Small intestine (tissue), 7 donors: ENCODE data around the gene AMOT. TPM values are rescaled to one million over a fixed set of nuclear protein-coding genes. Genes with fewer than 3 reads are reported as not detected.

Experiments used
- DNase-seq, 2 donors: peaks; one replicate each; pipeline versions ENCODE4 v3.0.0 to v3.0.0-alpha.2; 2013
- FAIRE-seq: peaks from 2 replicates; lab custom pipeline; 2012; peaks lifted over from hg19 to GRCh38; lab: Jason Lieb, UNC
- H3K27ac ChIP-seq, 3 donors: one replicate each; pipeline ENCODE4 v1.5.1; 2013; ENCODE audit warnings: low read length in 2 of 3, mild to moderate bottlenecking in 2 of 3, control low read depth in 1 of 3, inconsistent platforms in 1 of 3, low read depth in 1 of 3, moderate library complexity in 1 of 3
- H3K27me3 ChIP-seq, 3 donors: one replicate each; pipeline ENCODE4 v1.6.1; 2013; ENCODE audit warnings: low read length in 3 of 3, inconsistent platforms in 1 of 3; ENCODE audit not compliant: control insufficient read depth in 3 of 3, insufficient read depth in 3 of 3
- H3K36me3 ChIP-seq, 3 donors: one replicate each; pipeline ENCODE4 v1.6.1; 2013; ENCODE audit warnings: low read length in 3 of 3, inconsistent platforms in 1 of 3, low read depth in 1 of 3, mild to moderate bottlenecking in 1 of 3, moderate library complexity in 1 of 3; ENCODE audit not compliant: control insufficient read depth in 3 of 3, insufficient read depth in 2 of 3
- H3K4me1 ChIP-seq, 3 donors: one replicate each; pipeline ENCODE4 v1.6.1; 2013; ENCODE audit warnings: low read length in 2 of 3, inconsistent platforms in 1 of 3, low read depth in 1 of 3, mild to moderate bottlenecking in 1 of 3, moderate library complexity in 1 of 3; ENCODE audit not compliant: control insufficient read depth in 3 of 3, insufficient read depth in 2 of 3
- H3K4me3 ChIP-seq, 3 donors: one replicate each; pipeline ENCODE4 v1.5.1; 2013; ENCODE audit warnings: low read length in 3 of 3, control low read depth in 1 of 3, inconsistent platforms in 1 of 3, low read depth in 1 of 3, mild to moderate bottlenecking in 1 of 3, moderate library complexity in 1 of 3
- H3K9me3 ChIP-seq, 2 donors: one replicate each; pipeline ENCODE4 v1.6.1; 2013; ENCODE audit warnings: low read depth in 1 of 2, low read length in 1 of 2; ENCODE audit not compliant: control insufficient read depth in 2 of 2, insufficient read depth in 1 of 2
- WGBS, 3 donors: extraction: QIAGEN DNeasy Blood & Tissue Kit; methylation state at CpG; one replicate each; pipeline ENCODE4 v1.1.7; 2013; 5-methylcytosine and 5-hydroxymethylcytosine counted together
- polyA plus RNA-seq, 4 donors: library from polyadenylated mRNA; stranded (reverse) in 3 of 4; unstranded in 1 of 4; fragments of 200-250 nt in 3 of 4; fragments of 120-200 nt in 1 of 4; gene quantifications; one replicate each; pipeline versions ENCODE4 v1.2.1 to v1.2.3, GENCODE V29; 2013
- donor health status: healthy with polysubstance abuse.
- donor health status: control.
- donor health status: control.
- donor health status: Bipolar disorder and iron deficiency.
- donor health status: healthy.

AMOT gene
- polyA plus RNA-seq, 4 donors = 2.4 to 33.7 (median 4.6) TPM

DNA sequence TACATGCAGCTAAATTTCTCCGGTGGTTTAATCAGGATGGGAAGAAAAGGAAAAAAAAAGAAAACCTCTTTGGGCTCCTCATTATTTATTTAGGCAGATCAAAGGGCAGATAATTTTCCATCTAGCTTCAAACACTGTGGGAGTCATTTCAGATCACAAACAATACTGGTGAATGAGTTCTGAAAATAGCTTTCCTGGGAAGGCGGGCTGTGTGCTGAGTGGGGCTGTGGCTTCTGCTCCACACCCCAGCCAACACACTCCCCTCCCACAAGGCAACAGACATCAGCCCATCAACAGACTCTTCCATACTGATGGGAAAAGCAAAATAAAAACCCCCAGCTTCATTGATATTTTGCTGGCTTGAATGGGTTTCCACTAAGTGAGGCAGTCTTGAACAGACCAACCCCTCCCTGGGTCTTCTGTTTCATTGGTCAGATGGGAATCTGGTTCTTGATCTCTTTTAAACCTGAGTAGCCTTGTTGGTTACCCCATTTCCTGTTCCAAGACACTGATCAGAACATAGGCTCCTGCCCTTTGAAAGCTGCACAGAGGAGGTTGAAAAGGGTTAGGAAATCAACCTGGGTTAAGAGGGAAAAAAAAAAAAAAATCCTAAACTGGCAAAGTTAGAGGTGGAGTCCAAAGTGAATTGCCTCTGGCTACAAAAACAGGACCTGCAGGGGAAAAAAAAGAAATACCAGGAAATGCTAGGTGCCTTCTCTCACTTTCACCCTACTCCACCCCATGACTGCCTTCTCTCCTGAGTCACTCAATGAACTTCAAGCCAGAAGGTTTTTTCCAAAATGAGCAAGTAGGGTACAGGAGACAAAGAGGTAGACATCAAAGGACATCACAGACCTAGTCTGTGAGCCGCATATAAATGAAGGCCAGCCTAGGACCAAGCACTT is 20.0 kb downstream of the AMOT start:
- H3K27ac ChIP-seq = no peak overlapping the region
- no peak overlapping the region for H3K4me3 ChIP-seq
- H3K9me3 ChIP-seq = no peaks in the 10 kb centered on the region
- WGBS, 3 donors = 63 to 66% (median 64%) methylated on average over 3 of the region's 3 CpGs
- DNase-seq (no peak), FAIRE-seq (no peak)
- H3K27me3 ChIP-seq = no peaks in the 10 kb centered on the region
- H3K36me3 ChIP-seq = peaks cover 0 to 23% (median 0%) of the 10 kb centered on the region in 3 donors
- no peaks in the 10 kb centered on the region for H3K4me1 ChIP-seq

GRCh38 chrX:112819813-112820212 is 20.8 kb downstream of the AMOT start:
- no peak for FAIRE-seq
- Histone ChIP-seq H3K4me1 (no peaks in the 10 kb centered on the region), H3K36me3 (peaks cover 0 to 24% (median 0%) of the 10 kb centered on the region in 3 donors), H3K27me3 (no peaks in the 10 kb centered on the region), H3K9me3 (no peaks in the 10 kb centered on the region), H3K4me3 (no peak overlapping the region), H3K27ac (no peak overlapping the region)
- 42 to 63% (median 63%) methylated on average over 1 of the region's 1 CpG for WGBS, 3 donors
- no peak for DNase-seq

- DNase-seq (peak; percentile 25 to 46), FAIRE-seq (no peak)
- 15 to 35% (median 33%) methylated on average over 2 of the region's 2 CpGs for WGBS, 3 donors
- Histone ChIP-seq H3K27ac (peak overlapping the region in 1 of 3 donors; percentile 21), H3K36me3 (peaks cover 0 to 28% (median 2%) of the 10 kb centered on the region in 3 donors), H3K4me1 (no peaks in the 10 kb centered on the region), H3K9me3 (no peaks in the 10 kb centered on the region), H3K4me3 (no peak overlapping the region), H3K27me3 (no peaks in the 10 kb centered on the region)
These were observed 21.5 kb downstream of the AMOT start for GRCh38 chrX:112819008-112819640.

GRCh38 chrX:112818114-112819007 is 22.3 kb downstream of the AMOT start:
- Histone ChIP-seq H3K4me1 (no peaks in the 10 kb centered on the region), H3K9me3 (no peaks in the 10 kb centered on the region), H3K36me3 (peaks cover 0 to 28% (median 2%) of the 10 kb centered on the region in 3 donors), H3K4me3 (no peak overlapping the region), H3K27ac (peak overlapping the region in 1 of 3 donors; percentile 21), H3K27me3 (no peaks in the 10 kb centered on the region)
- WGBS, 3 donors = 50 to 72% (median 66%) methylated on average over 11 of the region's 11 CpGs
- FAIRE-seq (no peak), DNase-seq (peak in 1 of 2 donors; percentile 18)

- DNase-seq (no peak), FAIRE-seq (no peak)
- no peaks in the 10 kb centered on the region for H3K4me1 ChIP-seq
- no peaks in the 10 kb centered on the region for H3K27me3 ChIP-seq
- no peak overlapping the region for H3K27ac ChIP-seq
- H3K36me3 ChIP-seq = peaks cover 0 to 19% (median 2%) of the 10 kb centered on the region in 3 donors
- no peaks in the 10 kb centered on the region for H3K9me3 ChIP-seq
- H3K4me3 ChIP-seq = no peak overlapping the region
- WGBS, 3 donors = 61 to 88% (median 83%) methylated on average over 2 of the region's 2 CpGs
These were observed 23.7 kb downstream of the AMOT start for GRCh38 chrX:112816908-112817307.

DNA sequence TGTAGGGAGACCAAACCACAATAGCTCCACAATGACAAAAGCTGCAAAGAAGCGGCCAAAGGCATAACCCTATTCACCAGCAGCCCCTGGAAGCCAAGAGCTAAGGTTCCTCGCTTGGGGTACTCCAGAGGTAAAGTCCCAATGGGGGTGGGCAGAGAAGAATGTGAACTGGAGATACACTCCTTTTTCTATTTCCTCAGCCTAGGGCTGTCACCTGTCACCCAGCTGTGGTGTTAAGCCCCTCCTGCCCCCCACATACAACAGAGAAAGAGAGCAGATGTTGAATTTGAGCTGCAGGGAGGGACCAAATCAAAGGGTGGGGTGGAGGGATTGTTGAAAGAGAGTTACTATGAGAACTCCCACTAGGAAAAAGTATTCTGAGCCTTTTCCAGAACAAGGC is 26.1 kb downstream of the AMOT start:
- WGBS, 3 donors = 70 to 95% (median 72%) methylated on average over 2 of the region's 2 CpGs
- Histone ChIP-seq H3K36me3 (peaks cover 0 to 30% (median 2%) of the 10 kb centered on the region in 3 donors), H3K9me3 (no peaks in the 10 kb centered on the region), H3K4me1 (no peaks in the 10 kb centered on the region), H3K27ac (no peak overlapping the region), H3K27me3 (no peaks in the 10 kb centered on the region), H3K4me3 (no peak overlapping the region)
- DNase-seq (no peak), FAIRE-seq (no peak)

DNA sequence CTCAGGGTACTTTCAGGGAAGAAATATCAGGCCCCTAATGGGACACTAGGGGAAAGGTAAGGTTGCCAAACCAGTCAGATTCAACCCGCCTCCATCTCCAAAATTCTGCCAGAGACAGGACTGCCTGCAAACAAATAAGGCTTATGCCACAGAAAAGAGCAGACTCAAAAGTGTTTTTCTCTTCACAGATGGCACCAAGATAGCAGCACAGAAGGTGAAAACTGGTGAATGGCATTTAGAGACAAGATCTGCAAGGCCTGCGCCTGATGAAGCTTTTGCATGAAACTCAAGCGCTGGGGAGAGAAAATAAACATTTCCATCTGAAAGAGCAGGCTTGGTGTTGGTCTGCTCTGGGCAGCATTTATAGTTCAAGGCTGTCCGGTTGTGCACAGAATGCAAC is 27.9 kb downstream of the AMOT start:
- H3K4me3 ChIP-seq = no peak overlapping the region
- no peaks in the 10 kb centered on the region for H3K9me3 ChIP-seq
- 82 to 96% (median 93%) methylated on average over 4 of the region's 4 CpGs for WGBS, 3 donors
- peaks cover 0 to 26% (median 2%) of the 10 kb centered on the region in 3 donors for H3K36me3 ChIP-seq
- H3K27ac ChIP-seq = no peak overlapping the region
- DNase-seq (no peak), FAIRE-seq (no peak)
- no peaks in the 10 kb centered on the region for H3K27me3 ChIP-seq
- no peaks in the 10 kb centered on the region for H3K4me1 ChIP-seq
